GM12874 (cell line): ENCODE measurements around the gene DHX16.

Experiments
- CTCF ChIP-seq: IDR thresholded peaks from 2 replicates; pipeline ENCODE4 v1.5.1; 2011; ENCODE audit warnings: low read depth, mild to moderate bottlenecking, control low read depth, low read length, moderate library complexity; ENCODE audit not compliant: insufficient read depth

Gene DHX16

GRCh38 chr6:30684386-30685156 lies 11.8 kb upstream of the DHX16 start:
- no peak for TF ChIP-seq CTCF

- no peak for TF ChIP-seq CTCF
Observed at GRCh38 chr6:30683980-30684338, 11.2 kb upstream of the DHX16 start.

- no peak for TF ChIP-seq CTCF
Observed at GRCh38 chr6:30683183-30683979, 10.6 kb upstream of the DHX16 start.

- no peak for TF ChIP-seq CTCF
Observed at GRCh38 chr6:30682143-30683117, 9.6 kb upstream of the DHX16 start.

- TF ChIP-seq CTCF: no peak
Observed at GRCh38 chr6:30681766-30682142, 8.9 kb upstream of the DHX16 start.

GRCh38 chr6:30679765-30680535 lies 7.1 kb upstream of the DHX16 start:
- no peak for TF ChIP-seq CTCF
